SKM-1 treated with dmso at 0.1 percent for 144 hours (cell line): ENCODE results near the gene RPS19BP1.

Source experiments
- DNase-seq: peaks from one replicate; lab custom pipeline; 2025; ENCODE audit not compliant: unreplicated experiment; lab: John Stamatoyannopoulos, UW

RPS19BP1 gene, protein sequence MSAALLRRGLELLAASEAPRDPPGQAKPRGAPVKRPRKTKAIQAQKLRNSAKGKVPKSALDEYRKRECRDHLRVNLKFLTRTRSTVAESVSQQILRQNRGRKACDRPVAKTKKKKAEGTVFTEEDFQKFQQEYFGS

DNA sequence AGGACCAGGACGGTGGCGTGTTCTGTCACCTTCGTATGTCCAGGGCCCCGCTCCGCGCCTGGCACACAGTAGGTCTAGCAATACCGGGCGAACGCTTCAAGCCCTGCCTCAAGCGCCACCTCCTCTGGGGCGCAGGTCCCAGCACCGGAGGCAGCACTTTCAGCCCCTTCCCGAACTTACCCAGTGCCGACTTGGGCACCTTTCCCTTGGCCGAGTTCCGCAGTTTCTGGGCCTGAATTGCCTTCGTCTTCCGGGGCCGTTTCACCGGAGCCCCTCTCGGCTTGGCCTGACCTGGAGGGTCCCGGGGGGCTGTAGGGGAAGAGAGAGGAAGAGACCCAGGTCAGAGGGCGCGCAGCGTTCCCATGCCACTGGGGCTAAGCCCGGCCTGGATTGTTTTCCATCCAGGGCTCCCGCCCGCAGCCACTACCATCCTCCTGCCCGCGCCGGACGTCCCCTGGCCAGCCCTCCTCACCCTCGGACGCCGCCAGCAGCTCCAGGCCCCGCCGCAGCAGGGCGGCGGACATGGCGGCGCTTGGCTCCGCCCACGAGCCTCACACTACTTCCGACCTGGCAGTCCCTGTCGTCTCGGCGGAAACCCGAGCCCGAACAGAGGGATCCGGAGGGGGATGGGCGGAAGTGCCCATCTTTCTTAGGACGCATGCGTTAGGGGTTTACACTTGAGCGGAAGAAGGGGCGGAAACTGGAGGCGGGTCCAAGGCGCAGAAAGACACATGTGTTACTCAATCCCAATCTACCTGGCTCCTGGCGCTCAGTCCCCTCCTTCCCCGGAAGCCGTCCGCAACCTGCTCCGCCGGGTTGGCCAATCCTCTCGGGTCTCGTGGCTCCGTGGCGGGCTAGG lies at the start of gene RPS19BP1:
TSS of gene RPS19BP1 (minus strand) at position 534 of the 859 bp plus-strand sequence. CDS start at position 524, 10 bp downstream.
- DNase-seq: peak; percentile 99

DNA sequence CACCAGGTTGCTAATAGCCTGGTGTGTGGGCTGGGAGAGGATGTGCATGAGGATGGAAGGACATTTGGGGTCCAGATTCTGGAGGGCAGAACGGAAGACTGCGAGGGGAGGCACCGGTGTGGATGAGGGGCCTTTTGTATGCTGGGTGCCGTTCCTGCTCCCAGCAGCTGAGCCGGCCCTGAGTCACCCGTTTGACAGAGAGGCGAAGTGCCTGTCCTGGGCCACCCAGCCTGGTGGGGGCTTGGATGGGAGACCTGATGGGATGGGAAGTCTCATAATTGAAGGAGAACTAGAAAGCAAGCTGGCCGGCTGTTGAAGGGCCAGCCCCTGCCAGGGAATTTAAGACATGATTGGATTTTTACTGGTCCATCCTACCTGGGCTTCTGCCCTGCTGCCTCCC lies 48.8 kb upstream of the RPS19BP1 start:
- no peak for DNase-seq

DNA sequence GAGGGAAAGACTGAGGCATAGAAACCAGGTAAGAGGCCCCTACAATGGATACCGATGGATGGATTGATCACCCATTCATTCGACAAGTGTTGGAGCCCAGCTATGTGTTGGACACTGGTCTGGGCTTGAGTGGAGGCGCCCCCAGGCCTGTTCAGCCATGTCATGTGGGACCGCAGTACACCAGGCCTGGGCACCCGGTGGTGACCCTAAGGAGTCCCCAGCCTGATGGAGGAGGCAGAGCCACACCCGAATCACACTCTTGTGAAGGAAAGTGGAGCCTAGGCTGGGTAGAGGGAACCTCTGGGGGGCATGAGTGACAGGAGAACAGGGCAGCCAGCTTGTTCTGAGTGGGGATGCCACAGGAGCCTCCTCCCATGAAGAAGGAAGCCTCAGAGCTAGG lies 48.2 kb upstream of the RPS19BP1 start:
- DNase-seq: no peak

DNA sequence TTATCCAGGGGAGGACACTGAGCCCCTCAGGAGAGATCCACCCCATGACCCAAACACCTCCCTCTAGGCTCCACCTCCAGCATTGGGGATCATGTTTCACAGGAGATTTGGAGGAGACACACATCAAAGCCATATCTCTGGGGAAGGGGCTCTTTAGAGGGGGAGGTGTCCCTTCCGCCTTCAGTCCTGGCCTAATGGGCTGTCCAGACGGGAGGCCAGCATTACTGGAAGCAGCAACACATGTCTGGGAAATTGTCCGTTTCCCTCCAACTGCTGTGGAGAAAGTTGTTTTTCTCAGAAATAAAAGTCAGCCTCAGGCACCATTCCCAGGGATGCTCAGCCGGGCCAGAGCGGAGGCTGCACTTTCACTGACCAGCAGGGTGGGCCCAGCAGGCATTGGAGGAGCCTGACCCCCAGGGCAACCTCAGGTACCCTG lies 47.5 kb upstream of the RPS19BP1 start:
- no peak for DNase-seq

DNA sequence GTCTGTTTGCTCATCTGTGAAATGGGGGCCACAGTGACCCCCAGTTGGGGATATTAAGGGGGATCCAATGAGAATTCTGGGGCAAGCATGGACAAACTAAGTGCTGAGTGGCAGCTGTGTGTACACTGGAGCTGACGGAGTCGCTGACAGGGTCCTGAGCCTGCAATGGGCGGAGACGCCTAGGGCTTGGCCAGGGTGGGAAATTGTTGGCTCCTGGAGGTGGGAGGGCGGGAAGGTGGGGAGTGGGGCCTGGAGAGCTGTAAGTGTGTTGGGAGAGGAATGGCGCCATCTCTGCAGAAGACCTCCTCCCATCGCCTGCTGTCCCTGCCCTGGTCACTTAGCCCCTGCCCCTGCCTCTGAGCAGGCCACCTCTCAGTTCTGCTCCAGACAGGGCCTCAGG lies 45.4 kb upstream of the RPS19BP1 start:
- DNase-seq: no peak

DNA sequence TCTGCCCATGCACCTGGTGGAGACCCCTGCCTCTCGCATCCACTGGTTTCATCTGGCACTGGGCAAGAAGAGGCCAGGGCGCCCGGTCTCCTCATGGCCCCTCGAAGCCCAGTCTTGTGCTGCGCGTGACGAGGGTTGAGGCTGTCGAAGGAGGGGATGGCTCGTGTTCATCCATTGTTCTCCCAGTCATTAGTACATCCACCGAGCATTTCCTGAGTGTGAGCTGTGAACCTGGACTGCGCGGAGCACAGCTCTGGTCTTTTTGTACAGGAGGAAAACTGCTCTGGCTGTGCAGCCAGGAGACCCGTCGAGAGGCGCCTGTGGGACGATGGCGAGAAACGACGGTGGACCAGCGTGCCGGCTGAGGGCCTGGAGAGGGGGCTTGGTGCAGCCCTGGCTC lies 44.8 kb upstream of the RPS19BP1 start:
- DNase-seq: no peak

DNA sequence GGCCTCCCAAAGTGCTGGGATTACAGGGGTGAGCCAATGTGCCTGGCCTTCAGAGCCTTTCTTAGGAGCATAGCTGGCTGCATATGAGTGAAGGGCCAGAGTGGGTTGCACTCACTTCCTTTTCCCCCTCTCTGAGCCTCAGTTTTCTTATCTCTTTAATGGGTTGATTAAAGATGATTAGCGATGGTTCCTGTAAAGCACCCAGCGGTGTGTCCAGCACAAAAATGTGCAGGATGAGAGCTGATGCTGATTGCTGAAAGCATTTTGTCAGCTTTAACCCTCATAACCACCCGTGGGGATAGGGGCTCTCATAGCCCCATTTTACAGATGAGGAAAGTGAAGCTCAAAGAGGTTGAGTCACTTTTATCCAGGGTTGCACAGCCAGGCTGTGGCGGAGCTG lies 43.5 kb upstream of the RPS19BP1 start:
- DNase-seq: no peak

DNA sequence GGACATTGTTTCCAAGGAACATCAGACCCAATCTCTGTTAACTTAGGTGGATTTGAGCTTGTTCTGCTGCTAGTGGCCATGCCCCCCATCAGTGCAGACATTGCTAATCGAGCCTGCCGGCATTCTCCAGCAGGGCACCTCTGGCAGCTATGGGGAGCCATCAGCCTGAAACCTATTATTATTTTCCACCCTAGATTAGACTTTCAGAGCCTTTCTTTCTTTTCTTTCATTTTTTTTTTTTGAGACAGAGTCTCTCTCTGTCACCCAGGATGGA lies 42.9 kb upstream of the RPS19BP1 start:
- DNase-seq: no peak

DNA sequence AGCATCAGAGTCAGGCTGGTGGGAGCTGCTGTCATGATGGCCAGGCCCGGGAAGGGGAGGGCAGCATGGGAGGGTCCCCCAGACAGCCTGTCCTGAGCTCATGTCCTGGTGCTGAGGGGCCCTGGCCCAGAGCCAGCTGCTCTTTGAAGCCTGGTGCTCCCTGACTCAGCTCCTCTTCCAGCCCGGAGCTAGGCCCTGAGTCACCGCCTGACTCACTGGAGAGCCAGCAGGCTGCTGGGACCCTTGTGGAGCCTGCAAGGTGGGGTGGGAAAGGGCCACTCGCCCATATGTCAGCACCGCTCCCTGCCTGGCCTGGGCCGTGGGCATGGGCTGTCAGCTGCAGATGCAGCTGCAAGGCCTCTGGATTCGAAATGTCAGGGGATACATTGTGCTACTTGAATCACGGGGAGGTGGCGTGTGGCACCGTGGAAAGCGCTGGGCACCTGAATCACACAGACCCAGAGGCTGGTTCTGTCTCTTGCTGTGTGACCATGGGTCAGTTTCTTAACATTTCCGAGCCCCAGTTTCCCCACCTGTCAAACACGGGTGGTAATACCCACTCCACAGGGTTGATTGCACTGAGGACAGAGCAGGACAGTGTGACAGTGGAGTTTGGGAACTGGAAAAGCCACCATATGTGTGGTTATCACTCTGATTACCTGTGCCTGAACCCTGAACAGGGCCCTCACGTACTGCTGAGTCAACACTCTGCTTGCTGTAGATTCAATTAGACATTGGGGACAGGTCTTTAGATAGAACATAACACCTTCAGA lies 42.4 kb upstream of the RPS19BP1 start:
- no peak for DNase-seq

DNA sequence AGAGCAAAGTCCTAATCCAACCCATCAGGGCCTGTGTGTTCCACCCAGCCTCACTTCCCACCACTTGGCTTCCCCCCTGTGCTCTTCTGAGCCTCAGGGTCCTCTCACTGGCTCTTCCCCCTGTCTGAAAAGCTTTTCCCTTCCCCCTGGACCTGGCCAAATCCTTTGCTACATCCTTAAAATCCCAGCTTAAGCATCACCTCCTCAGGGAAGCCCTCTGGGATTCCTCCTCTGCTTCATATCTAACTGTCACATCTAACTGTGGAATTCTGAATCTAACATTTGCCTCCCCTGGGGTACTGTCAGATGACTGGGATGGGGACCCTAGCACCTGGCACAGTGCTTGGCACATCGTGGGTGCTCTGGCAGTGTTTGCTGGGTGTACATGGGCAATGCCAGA lies 39.0 kb upstream of the RPS19BP1 start:
- no peak for DNase-seq

DNA sequence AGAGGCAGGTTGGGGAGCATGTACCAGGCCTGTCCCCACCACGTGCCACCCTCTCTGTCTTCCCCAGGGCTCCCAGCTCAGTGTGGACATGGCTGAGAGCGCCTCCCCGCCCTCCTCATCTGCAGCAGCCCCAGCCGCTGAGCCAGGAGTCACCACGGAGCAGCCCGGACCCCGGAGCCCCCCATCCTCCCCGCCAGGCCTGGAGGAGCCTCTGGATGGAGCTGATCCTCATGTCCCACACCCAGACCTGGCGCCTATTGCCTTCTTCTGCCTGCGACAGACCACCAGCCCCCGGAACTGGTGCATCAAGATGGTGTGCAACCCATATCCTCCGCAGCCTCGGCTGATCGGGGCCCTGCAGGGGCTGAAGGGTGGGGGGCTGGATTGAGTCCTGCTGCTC lies 38.1 kb upstream of the RPS19BP1 start, which contains the start of gene CACNA1I:
TSS of gene CACNA1I (plus strand) at position 89 of the 400 bp plus-strand sequence. CDS start at position 89, 0 bp downstream.
- no peak for DNase-seq

DNA sequence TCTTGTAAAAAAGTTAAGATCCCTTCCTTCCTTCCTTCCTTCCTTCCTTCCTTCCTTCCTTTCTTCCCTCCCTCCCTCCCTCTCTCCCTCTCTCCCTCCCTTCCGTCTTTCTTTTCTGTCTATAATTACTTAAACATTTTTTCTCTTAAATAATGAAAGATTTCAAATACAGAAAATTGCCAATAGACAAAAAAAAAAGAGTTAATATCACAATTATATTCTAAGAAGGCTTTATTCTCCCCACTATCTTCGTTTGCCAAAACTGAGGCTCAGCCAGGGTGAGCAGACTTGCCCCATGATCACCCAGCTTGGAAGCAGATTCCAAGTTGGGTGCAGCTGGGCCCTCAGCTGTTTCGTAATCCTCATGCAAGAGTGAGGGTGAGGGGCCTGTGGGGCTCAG lies 37.7 kb upstream of the RPS19BP1 start:
- no peak for DNase-seq

DNA sequence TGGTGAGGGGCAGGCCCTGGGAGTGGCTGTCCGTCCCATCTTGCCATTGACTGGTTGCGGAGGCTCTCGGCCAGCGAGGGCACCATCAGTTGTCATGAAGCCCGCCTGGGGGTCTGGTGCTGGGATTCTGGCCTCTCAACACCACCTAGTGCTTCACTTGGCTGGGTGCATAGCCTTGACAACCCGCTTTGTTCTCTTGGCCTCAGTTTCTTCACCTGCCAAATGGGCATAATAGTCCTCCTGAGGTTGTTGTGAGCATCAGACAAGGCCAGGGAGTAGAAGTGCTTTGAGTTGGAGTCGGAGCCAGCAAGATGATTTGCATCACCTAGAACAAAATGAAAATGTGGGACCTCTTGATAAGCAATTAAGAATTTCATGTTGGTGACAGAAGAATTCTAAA lies 36.5 kb upstream of the RPS19BP1 start:
- no peak for DNase-seq

DNA sequence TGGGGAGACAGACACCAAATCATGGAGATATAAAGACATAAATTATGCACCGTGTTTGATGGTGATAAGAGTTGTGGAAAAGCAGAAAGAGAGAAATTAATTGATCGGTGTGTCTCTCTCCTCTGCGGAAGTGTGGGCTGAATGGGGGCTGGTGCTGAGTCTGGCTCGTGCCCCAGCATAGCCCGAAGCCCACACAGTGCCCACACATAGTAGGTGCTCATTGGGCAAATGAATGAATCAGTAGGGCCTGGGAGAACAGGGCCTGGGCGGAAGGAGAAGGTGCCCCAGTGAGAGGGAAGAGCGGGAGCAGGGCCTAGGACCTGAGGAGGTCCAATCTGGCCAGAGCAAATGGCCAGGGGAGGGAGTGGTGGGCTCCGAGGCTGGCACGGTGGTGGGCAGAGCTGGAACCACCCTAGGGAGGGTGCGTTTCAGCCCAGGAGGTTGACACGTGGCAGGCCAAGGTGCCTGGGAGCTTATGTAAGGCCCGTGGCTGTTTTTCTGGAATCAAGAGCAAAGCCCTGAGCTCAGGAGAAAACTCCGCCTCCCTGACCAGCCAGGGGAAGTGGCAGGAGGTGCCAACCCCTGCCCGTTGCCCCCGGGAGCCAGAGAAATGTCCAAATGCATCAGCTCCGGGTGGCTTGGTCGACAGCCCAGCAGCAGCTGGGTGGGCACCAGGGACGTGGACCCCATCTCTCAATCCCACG lies 35.9 kb upstream of the RPS19BP1 start:
- no peak for DNase-seq

DNA sequence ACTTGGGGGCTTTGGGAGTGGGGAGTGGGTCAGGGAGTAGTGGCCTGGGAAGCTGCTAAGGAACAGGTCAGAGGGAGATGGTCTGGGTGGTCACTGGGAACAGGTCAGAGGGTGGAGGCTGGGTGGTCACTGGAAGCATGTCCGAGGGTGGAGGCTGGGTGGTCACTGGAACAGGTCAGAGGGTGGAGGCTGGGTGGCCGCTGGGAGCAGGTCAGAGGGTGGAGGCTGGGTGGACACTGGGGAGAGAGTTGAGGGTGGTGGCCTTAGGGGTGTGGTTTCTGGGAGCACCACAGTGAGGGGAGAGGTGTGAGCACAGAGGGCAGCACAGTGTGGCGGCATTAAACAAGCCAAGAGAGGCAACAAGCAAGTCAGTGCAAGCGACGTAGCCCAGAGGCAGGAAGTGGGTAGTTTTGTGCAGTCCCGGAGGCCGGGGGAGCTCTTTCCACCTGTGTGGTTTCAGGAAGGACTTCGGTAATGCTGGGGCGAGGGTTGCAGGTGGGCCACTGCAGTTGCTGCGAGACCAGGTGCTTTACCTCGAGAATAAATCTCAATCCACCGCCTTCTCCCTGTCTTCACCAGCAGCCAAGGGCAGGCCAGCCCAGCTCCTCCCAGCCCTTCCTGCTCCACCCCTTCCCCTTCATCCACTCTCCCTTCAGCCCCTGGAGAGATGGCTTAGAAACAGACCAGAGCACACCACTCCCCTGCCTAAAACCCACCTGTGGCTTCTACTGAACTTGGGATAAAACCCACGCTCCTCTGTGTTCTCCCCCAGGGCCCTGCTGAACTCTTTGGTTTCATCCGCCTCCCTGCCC lies 34.8 kb upstream of the RPS19BP1 start:
- no peak for DNase-seq

DNA sequence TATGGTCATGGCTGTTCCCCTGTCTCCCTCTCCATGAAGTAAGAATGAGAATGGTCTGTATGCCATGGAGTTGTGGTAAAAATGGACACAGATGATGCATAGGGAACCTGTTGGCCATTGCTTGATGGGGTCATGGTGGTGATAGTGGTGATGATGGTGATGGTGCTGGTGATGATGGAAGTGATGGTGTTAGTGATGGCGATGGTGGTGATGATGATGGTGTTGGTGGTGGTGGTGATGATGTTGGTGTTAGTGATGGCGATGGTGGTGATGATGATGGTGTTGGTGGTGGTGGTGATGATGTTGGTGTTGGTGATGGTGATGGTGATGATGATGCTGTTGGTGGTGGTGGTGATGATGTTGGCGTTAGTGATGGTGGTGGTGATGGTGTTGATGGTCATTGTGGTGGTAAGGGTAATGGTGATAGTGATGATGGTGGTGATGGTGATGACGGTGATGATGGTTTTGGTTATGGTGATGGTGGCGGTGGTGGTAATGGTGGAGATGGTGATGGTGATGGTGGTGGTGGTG lies 32.9 kb upstream of the RPS19BP1 start:
- no peak for DNase-seq

DNA sequence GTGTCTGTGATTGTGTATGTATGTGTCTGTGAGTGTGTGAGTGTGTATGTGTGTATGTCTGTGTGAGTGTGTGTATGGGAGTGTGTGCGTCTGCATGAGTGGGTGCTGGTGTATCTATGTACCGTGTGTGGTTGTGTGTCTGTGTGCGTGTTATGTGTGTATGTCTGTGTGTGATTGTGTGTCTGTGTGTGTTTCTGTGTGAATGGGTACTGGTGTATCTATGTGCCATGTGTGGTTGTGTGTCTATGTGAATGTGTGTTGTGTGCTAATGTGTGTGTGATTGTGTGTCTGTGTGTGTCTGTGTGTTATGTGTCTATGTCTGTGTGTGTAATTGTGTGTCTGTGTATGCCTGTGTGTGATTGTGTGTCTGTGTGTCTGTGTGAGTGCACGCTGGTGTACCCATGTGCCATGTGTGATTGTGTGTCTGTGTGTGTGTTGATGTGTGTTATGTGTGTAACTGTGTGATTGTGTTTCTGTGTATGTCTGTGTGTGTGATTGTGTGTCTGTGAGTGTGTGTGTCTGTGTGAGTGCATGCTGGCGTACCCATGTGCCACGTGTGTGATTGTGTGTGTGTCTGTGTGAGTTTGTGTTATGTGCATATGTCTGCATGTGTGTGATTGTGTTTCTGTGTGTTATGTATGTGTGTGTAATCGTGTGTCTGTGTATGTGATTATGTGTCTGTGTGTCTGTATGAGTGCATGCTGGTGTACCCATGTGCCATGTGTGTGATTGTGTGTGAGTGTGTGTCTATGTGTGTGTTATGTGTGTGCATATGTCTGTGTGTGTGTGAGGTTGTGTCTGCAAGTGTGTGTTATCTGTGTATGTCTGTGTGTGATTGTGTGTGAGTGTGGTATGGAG lies 31.3 kb upstream of the RPS19BP1 start:
- no peak for DNase-seq

DNA sequence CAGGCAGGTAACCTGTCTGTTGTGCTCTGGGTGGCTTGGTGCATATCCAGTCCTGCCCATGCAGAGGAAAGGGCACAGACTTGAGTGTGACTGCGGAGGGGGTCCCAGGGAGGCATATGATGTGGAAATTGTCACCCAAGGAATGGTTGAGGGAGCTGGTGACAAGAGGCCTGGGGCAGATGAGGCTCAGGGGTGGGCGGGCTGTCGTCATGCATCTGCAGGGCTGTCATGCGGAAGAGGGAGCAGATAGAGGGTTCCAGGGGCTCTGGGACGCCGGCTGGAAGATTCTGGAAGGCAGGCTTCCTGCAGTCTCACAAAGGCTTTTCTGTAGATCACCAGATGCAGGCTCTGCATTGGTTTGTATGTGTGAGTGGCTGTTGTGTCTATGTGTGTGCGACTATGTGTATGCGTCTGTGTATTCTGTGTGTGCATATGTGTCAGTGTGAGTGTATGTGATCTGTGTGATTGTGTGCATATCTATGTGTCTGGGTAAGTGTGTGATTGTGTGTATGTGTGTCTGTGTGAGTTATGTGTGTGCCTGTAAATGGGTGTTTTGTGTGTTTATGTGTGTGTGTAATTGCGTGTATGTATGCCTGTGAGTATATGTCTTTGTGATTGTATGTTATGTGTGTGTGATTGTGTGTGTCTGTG lies 30.4 kb upstream of the RPS19BP1 start:
- no peak for DNase-seq

DNA sequence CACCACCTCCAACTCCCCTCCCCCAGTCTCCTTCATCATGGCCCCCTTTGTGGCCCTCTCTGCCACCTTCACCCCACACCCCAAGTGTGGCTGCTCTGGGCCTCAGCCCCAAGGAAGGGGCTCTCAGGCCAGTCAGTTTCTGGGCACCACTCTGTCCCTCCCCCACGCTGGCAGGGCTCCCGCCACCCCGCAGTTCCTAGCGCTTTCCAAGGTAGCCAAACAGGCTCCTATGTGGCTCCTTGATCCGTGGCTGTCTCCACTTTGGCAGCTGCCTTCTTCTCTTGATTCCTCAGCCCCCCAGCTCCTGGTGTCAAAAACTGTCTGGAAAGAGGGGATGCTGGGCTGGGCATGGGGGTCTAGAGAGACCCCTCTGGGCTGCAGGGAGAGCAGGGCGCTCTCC lies 27.6 kb upstream of the RPS19BP1 start:
- no peak for DNase-seq
